DOHH2 (cell line): ENCODE data around the gene WDR59.

Source experiments
- CTCF ChIP-seq: fragments of 200-600 bp; sonication (generic); IDR thresholded peaks from one replicate; pipeline ENCODE4 v1.5.1; 2014; ENCODE audit warnings: antibody characterized with exemption, mild to moderate bottlenecking, low read depth, low read length; ENCODE audit not compliant: poor library complexity, severe bottlenecking
- EZH2phosphoT487 ChIP-seq: fragments of 200-600 bp; sonication (generic); IDR thresholded peaks from 2 replicates; pipeline ENCODE4 v1.6.1; 2017; ENCODE audit warnings: borderline replicate concordance, mild to moderate bottlenecking, antibody characterized with exemption, low read length, moderate library complexity, mixed read lengths

- TF ChIP-seq CTCF (no peak), EZH2phosphoT487 (no peak)
These were observed 143.0 kb downstream of the WDR59 start for GRCh38 chr16:74841904-74842303.
